SW480 (cell line): ENCODE measurements around the gene BSDC1.
"Not testable (repeated sequence)": the region's sequence is repeated elsewhere in the genome, so short reads cannot be mapped to it uniquely, and the experiment has no call there.

Experiments used
- DNase-seq: peaks from one replicate; pipeline ENCODE4 v3.0.0-alpha.2; 2016; ENCODE audit warnings: low spot score

The BSDC1 gene

DNA sequence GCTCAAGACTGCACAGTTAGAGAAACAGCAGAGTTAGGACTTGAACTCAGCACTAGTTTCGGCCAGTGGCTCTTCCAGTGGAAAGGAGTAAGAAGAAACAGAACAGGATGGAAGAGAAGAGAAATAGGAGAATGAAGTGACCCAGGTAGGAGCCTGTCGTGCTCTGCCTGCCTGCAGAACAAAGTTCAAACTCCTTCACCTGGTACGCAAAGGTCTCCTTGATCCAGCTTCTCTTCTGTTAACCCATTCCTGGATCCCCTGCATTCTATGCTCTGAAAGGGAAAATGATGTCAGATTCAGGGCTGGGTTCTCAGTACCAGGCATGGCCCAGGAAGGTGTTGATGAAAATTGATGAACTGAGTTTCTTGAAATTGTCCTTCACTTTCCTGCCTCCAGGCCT is 35.8 kb downstream of the BSDC1 start:
- no peak for DNase-seq

GRCh38 chr1:32357614-32358013 is 36.6 kb downstream of the BSDC1 start:
- no peak for DNase-seq

DNA sequence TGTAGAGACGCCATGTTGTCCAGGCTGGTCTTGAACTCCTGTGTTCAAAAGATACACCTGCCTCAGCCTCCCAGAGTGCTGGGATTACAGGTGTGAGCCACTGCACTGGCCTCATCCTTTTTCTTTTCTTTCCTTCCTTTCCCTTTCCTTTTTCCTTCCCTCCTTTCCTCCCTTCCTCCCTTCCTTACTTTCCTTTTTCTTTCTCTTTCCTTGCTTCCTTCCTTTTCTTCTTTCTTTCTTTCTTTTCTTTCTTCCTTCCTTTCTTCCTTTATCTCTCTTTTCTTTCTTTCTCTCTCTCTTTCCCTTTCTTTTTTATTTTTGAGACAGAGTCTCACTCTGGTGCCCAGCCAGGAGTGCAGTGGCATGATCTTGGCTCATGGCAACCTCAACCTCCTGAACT is 37.8 kb downstream of the BSDC1 start:
- DNase-seq = no peak

- DNase-seq = not testable (repeated sequence)
Observed at GRCh38 chr1:32355778-32356177, 38.5 kb downstream of the BSDC1 start.

GRCh38 chr1:32353886-32354570 is 40.2 kb downstream of the BSDC1 start:
- no peak for DNase-seq

DNA sequence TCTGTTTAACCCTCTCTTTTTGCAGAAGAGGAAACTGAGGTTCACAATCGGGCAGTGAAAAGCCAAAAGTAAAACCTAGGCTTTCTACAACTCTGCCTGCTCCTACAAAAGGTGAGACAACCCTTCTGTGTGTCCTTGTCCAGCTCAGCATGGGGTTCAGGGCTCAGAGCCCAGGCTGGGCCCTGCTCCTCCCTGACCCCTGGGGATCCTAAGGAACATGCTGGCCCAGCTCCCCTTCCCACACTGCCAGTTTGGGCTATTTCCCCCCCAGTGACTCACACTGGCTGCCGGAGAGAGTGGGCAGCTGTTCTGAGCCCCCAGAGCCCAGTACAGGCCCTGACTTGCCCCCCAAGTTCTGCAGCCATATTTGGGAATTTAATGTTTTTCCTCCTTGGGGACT is 40.8 kb downstream of the BSDC1 start:
- DNase-seq = no peak

- DNase-seq = no peak
Observed at GRCh38 chr1:32352831-32353383, 41.3 kb downstream of the BSDC1 start.

GRCh38 chr1:32352239-32352745 is 41.9 kb downstream of the BSDC1 start:
- no peak for DNase-seq

GRCh38 chr1:32351399-32352238 is 42.6 kb downstream of the BSDC1 start:
- peak; percentile 90 for DNase-seq

DNA sequence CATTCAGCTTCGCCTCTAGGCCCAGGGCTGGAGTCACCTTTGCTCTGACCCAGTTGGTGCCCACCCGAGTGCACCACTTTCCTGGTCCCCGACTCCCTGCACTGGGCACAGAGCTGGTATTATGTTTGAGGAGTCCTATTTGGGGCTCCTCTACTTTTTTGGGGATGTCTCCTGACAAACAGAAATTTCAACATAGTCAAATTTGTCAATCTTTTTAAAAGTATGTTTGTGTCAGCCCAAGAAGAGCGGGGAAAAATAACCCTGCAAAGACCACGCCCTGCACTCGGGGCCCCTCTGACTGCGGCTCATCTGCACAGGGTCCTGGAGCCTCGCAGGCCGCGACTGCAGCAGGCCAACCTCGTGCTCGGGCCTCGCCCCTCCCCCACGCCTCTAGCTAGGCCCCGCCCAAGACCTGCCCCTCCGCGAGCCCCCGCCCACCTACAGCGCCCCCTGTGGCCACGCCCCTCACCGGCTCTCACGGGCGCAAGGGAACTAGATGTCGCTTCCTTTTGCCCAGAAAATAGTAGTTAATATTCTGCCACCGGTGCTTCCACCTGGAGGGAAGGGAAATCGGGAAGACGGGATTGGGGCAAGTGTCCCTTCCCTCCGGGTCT is 43.3 kb downstream of the BSDC1 start:
- no peak for DNase-seq

GRCh38 chr1:32349211-32349708 is 45.0 kb downstream of the BSDC1 start:
- DNase-seq = no peak

- no peak for DNase-seq
Observed at GRCh38 chr1:32346532-32347157, 47.6 kb downstream of the BSDC1 start.

DNA sequence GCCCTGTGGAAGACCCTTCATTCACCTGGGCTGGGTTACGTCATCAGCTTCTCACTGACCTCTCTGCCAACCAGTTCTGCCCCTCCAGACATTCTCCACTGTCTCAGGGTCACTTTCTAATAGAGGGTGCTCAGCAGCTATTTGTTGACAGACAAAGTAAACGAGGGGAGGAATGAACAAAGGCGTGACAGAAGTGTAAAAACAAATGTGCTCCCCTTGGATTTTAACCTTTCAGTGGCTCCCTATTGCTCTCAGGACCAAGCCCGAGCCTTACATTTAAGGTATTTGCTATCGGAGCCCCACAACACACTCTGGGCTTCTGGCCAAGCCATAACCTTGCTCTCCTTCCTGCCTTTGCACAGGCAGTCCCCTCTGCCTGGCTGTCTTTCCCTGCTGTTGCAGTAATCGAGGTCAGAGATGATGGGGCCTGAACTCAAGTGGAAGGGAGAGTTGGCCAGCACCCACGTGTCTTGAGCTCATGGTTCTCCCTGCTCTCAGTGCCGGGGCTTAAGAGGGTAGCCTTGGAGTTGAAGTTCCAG is 48.9 kb downstream of the BSDC1 start:
- DNase-seq = peak; percentile 22

GRCh38 chr1:32342704-32343103 is 51.5 kb downstream of the BSDC1 start:
- DNase-seq = no peak

DNA sequence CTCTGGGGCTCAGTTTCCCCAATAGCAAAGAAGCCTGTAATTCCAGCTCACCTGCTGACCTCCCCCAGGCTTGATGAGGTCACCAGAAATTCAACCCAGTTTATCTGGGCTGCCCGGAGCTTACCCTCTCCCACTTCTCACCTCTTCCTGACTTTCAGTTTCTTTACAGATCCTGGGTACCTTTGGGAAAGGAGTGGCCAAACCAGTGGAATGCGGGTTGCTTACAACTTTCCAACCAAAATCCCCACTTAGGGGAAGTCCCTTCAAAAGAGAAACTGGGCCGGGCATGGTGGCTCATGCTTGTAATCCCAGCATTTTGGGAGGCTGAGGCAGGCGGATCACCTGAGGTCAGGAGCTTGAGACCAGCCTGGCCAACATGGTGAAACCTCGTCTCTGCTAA is 52.3 kb downstream of the BSDC1 start:
- no peak for DNase-seq

- DNase-seq = no peak
Observed at GRCh38 chr1:32341186-32341757, 53.0 kb downstream of the BSDC1 start.

- DNase-seq = no peak
Observed at GRCh38 chr1:32339363-32339978, 54.8 kb downstream of the BSDC1 start.

- no peak for DNase-seq
Observed at GRCh38 chr1:32338637-32339145, 55.5 kb downstream of the BSDC1 start.

- peak; percentile 74 for DNase-seq
Observed at GRCh38 chr1:32337855-32338636, 56.2 kb downstream of the BSDC1 start.
